ENCODE measurements around the gene FOXL2NB.

FOXL2NB gene

GRCh38 chr3:138949002-138949418, 2.0 kb downstream of the FOXL2NB start:
- no peak for TF ChIP-seq ZFX (IDR thresholded peaks at IDR 0.05)
- TF ChIP-seq CTCF (conservative IDR thresholded peaks at IDR 0.05) = no peak
- H3K27ac ChIP-seq = no peak overlapping the region

- no peak overlapping the region for H3K27ac ChIP-seq
- TF ChIP-seq ZFX (IDR thresholded peaks at IDR 0.05) = no peak
- TF ChIP-seq CTCF (conservative IDR thresholded peaks at IDR 0.05) = no peak
Measured at GRCh38 chr3:138949445-138950005, 2.5 kb downstream of the FOXL2NB start.

- TF ChIP-seq ZFX (IDR thresholded peaks at IDR 0.05) = no peak
- no peak for TF ChIP-seq CTCF (conservative IDR thresholded peaks at IDR 0.05)
Measured at GRCh38 chr3:138950006-138950644, 3.1 kb downstream of the FOXL2NB start.

GRCh38 chr3:138950701-138951100, 3.7 kb downstream of the FOXL2NB start:
- H3K27ac ChIP-seq = no peak overlapping the region
- TF ChIP-seq CTCF (conservative IDR thresholded peaks at IDR 0.05) (no peak), ZFX (IDR thresholded peaks at IDR 0.05) (no peak)

More at GRCh38 chr3:138950006-138950644, 3.1 kb downstream of the FOXL2NB start:
- no peak overlapping the region for H3K27ac ChIP-seq

- no peak for TF ChIP-seq ZFX (IDR thresholded peaks at IDR 0.05)
- TF ChIP-seq CTCF (conservative IDR thresholded peaks at IDR 0.05) = no peak
- H3K27ac ChIP-seq = no peak overlapping the region
Measured at GRCh38 chr3:138960417-138960852, 13.4 kb downstream of the FOXL2NB start.

- no peak for TF ChIP-seq CTCF (conservative IDR thresholded peaks at IDR 0.05)
- no peak for TF ChIP-seq ZFX (IDR thresholded peaks at IDR 0.05)
Measured at GRCh38 chr3:138962854-138963560, 16.0 kb downstream of the FOXL2NB start.

GRCh38 chr3:138964264-138964663, 17.2 kb downstream of the FOXL2NB start:
- H3K27ac ChIP-seq = no peak overlapping the region
- TF ChIP-seq ZFX (IDR thresholded peaks at IDR 0.05) (no peak), CTCF (conservative IDR thresholded peaks at IDR 0.05) (no peak)

More at GRCh38 chr3:138962854-138963560, 16.0 kb downstream of the FOXL2NB start:
- no peak overlapping the region for H3K27ac ChIP-seq

Data from C4-2B (cell line).